ENCODE results near the gene CD300H.

Gene CD300H

GRCh38 chr17:74567397-74567796 lies at the start of gene CD300H:
Gene CD300H, minus strand, starts transcription at chr17:74567509.
- Histone ChIP-seq H3K4me1 (ENCODE audit: control insufficient read depth, insufficient read depth, low read length) (no peaks in the 10 kb centered on the region), H3K4me3 (ENCODE audit: low read depth, low read length) (no peak within 1 kb of the TSS), H3K9me3 (ENCODE audit: control insufficient read depth, insufficient read depth, low read depth, low read length) (no peaks in the 10 kb centered on the region), H3K27ac (ENCODE audit: extremely low read depth, low read depth, low read length) (no peak within 1 kb of the TSS), H3K36me3 (ENCODE audit: control insufficient read depth in 2 of 2, insufficient read depth in 1 of 2, low read length in 2 of 2) (no peaks in the 10 kb centered on the region)
- ChIA-PET CTCF (interaction anchor here (0.6 to 3.3 kb wide), 13 partner anchors 10 to 323 kb away, joined by 3 to 43 read pairs (median 4); no protein-coding TSS in a partner anchor), POLR2A (no interaction called here)
- TF ChIP-seq ZNF610 (tag by site-specific recombination; IDR thresholded peaks at IDR 0.05; ENCODE audit: borderline replicate concordance): no peak

- Histone ChIP-seq H3K27ac (ENCODE audit: extremely low read depth, low read depth, low read length) (no peak overlapping the region), H3K9me3 (ENCODE audit: control insufficient read depth, insufficient read depth, low read depth, low read length) (no peaks in the 10 kb centered on the region), H3K36me3 (ENCODE audit: control insufficient read depth in 2 of 2, insufficient read depth in 1 of 2, low read length in 2 of 2) (no peaks in the 10 kb centered on the region), H3K4me1 (ENCODE audit: control insufficient read depth, insufficient read depth, low read length) (no peaks in the 10 kb centered on the region), H3K4me3 (ENCODE audit: low read depth, low read length) (no peak overlapping the region)
- TF ChIP-seq ZBTB6 (tag by site-specific recombination; IDR thresholded peaks at IDR 0.05): no peak
- no peak for TF ChIP-seq ZNF600 (tag by site-specific recombination; IDR thresholded peaks at IDR 0.05)
- TF ChIP-seq ZNF362 (tag by site-specific recombination; IDR thresholded peaks at IDR 0.05): no peak
- no peak for TF ChIP-seq ZNF398 (tag by site-specific recombination; IDR thresholded peaks at IDR 0.05)
- no peak for TF ChIP-seq ZNF23 (tag by site-specific recombination; IDR thresholded peaks at IDR 0.05; ENCODE audit: borderline replicate concordance)
- TF ChIP-seq ZBTB20 (tag by site-specific recombination; IDR thresholded peaks at IDR 0.05): no peak
- no peak for TF ChIP-seq ZNF521 (tag by site-specific recombination; IDR thresholded peaks at IDR 0.05)
- no peak for TF ChIP-seq ZNF155 (tag by site-specific recombination; IDR thresholded peaks at IDR 0.05)
- no peak for TF ChIP-seq MZF1 (tag by site-specific recombination; IDR thresholded peaks at IDR 0.05; ENCODE audit: borderline replicate concordance)
- TF ChIP-seq ZNF350 (tag by site-specific recombination; IDR thresholded peaks at IDR 0.05): no peak
- TF ChIP-seq ZNF792 (tag by site-specific recombination; IDR thresholded peaks at IDR 0.05): no peak
- ChIA-PET POLR2A (interaction anchor here (1.1 kb wide), 1 partner anchor 9 kb away, joined by 3 read pairs; no protein-coding TSS in a partner anchor), CTCF (interaction anchor here (1.0 kb wide), 1 partner anchor 248 kb away, joined by 4 read pairs; no protein-coding TSS in a partner anchor)
Observed at GRCh38 chr17:74616696-74617095, 49.4 kb upstream of the CD300H start.

GRCh38 chr17:74612046-74612445 lies 44.7 kb upstream of the CD300H start:
- no peaks in the 10 kb centered on the region for H3K9me3 ChIP-seq (ENCODE audit: control insufficient read depth, insufficient read depth, low read depth, low read length)
- no peak overlapping the region for H3K4me3 ChIP-seq (ENCODE audit: low read depth, low read length)
- H3K4me1 ChIP-seq (ENCODE audit: control insufficient read depth, insufficient read depth, low read length): no peaks in the 10 kb centered on the region
- no peak overlapping the region for H3K27ac ChIP-seq (ENCODE audit: extremely low read depth, low read depth, low read length)
- ChIA-PET POLR2A (no interaction called here), CTCF (interaction anchor here (0.6 to 1.7 kb wide), 4 partner anchors 10 to 211 kb away, joined by 3 to 6 read pairs (median 4); no protein-coding TSS in a partner anchor)
- H3K36me3 ChIP-seq (ENCODE audit: control insufficient read depth in 2 of 2, insufficient read depth in 1 of 2, low read length in 2 of 2): no peaks in the 10 kb centered on the region
- TF ChIP-seq ZNF148 (tag by site-specific recombination; IDR thresholded peaks at IDR 0.05; ENCODE audit: borderline replicate concordance) (no peak), ZNF596 (tag by site-specific recombination; IDR thresholded peaks at IDR 0.05) (peak; percentile 92)
